ENCODE data around the gene PARD6B.
"Not testable (repeated sequence)": the region's sequence is repeated elsewhere in the genome, so short reads cannot be mapped to it uniquely, and the experiment has no call there.

The PARD6B gene
- total RNA-seq: 9.3 to 19.4 (median 13.6) reads per million in 4 experiments

- peak; percentile 99 for DNase-seq
Observed at GRCh38 chr20:50731055-50731929, at the start of gene PARD6B. PARD6B (plus strand) TSS chr20:50731580; CDS start chr20:50731787, 207 bp downstream.

GRCh38 chr20:50682065-50682464 is 49.3 kb upstream of the PARD6B start:
- DNase-seq: no peak

GRCh38 chr20:50682947-50683530 is 48.3 kb upstream of the PARD6B start:
- DNase-seq: no peak

- DNase-seq: no peak
Observed at GRCh38 chr20:50683570-50683969, 47.8 kb upstream of the PARD6B start.

- no peak for DNase-seq
Observed at GRCh38 chr20:50686821-50687220, 44.6 kb upstream of the PARD6B start.

GRCh38 chr20:50688256-50688975 is 43.0 kb upstream of the PARD6B start:
- DNase-seq: no peak

GRCh38 chr20:50689864-50690649 is 41.3 kb upstream of the PARD6B start:
- DNase-seq: no peak

- DNase-seq: no peak
Observed at GRCh38 chr20:50690650-50691572, 40.5 kb upstream of the PARD6B start, which contains the start of gene RIPOR3. RIPOR3 (minus strand) TSS chr20:50691542; CDS start chr20:50691128, 414 bp downstream.

GRCh38 chr20:50691573-50692551 is 39.5 kb upstream of the PARD6B start:
- DNase-seq: no peak

GRCh38 chr20:50692552-50692933 is 38.8 kb upstream of the PARD6B start:
- DNase-seq: no peak

- no peak for DNase-seq
Observed at GRCh38 chr20:50693001-50693400, 38.4 kb upstream of the PARD6B start.

GRCh38 chr20:50694379-50695134 is 36.8 kb upstream of the PARD6B start:
- DNase-seq: no peak

- no peak for DNase-seq
Observed at GRCh38 chr20:50695135-50695872, 36.1 kb upstream of the PARD6B start.

- DNase-seq: not testable (repeated sequence)
Observed at GRCh38 chr20:50698255-50698654, 33.1 kb upstream of the PARD6B start.

- no peak for DNase-seq
Observed at GRCh38 chr20:50699688-50700087, 31.7 kb upstream of the PARD6B start.

GRCh38 chr20:50701041-50701963 is 30.1 kb upstream of the PARD6B start:
- no peak for DNase-seq

GRCh38 chr20:50703651-50704438 is 27.5 kb upstream of the PARD6B start:
- DNase-seq: not testable (repeated sequence)

All from effector CD8-positive, alpha-beta T cell (primary cell).